MM.1S (cell line): ENCODE measurements around the gene CPLANE1.

Experiments
- DNase-seq: peaks from one replicate; pipeline ENCODE4 v3.0.0-alpha.2; 2015
- H2AFZ ChIP-seq: fragments of 300-600 bp; sonication (generic); 2 replicates; pipeline ENCODE4 v1.6.0; 2016; ENCODE audit warnings: antibody characterized with exemption, low read length
- H3F3A ChIP-seq: fragments of 300-600 bp; sonication (generic); 2 replicates; pipeline ENCODE4 v1.6.1; 2016; ENCODE audit warnings: mild to moderate bottlenecking, antibody characterized with exemption, low read length, moderate library complexity, mixed read lengths; ENCODE audit not compliant: insufficient read depth
- H3K27ac ChIP-seq: fragments of 300-600 bp; sonication (generic); 2 replicates; pipeline ENCODE4 v1.5.1; 2016; ENCODE audit warnings: mild to moderate bottlenecking, low read length
- H3K27me3 ChIP-seq: fragments of 300-600 bp; sonication (generic); replicated peaks from 2 replicates; pipeline ENCODE4 v1.6.0; 2016; ENCODE audit warnings: low read length; ENCODE audit not compliant: insufficient read depth
- H3K36me3 ChIP-seq: fragments of 300-600 bp; sonication (generic); replicated peaks from 2 replicates; pipeline ENCODE4 v1.6.1; 2016; ENCODE audit warnings: mild to moderate bottlenecking, low read length, mixed read lengths; ENCODE audit not compliant: insufficient read depth
- H3K4me1 ChIP-seq: fragments of 300-600 bp; sonication (generic); 2 replicates; pipeline ENCODE4 v1.6.1; 2016; ENCODE audit warnings: low read length, mixed read lengths
- H3K4me2 ChIP-seq: fragments of 300-600 bp; sonication (generic); 2 replicates; pipeline ENCODE4 v1.6.0; 2016; ENCODE audit warnings: low read depth, low read length
- H3K4me3 ChIP-seq: fragments of 300-600 bp; sonication (generic); 2 replicates; pipeline ENCODE4 v1.5.1; 2016; ENCODE audit warnings: low read length, mixed read lengths
- H3K79me2 ChIP-seq: fragments of 300-600 bp; sonication (generic); 2 replicates; pipeline ENCODE4 v1.6.1; 2016; ENCODE audit warnings: mixed run types, low read length, mixed read lengths
- H3K9ac ChIP-seq: fragments of 300-600 bp; sonication (generic); 2 replicates; pipeline ENCODE4 v1.6.1; 2016; ENCODE audit warnings: low read length, mixed read lengths
- H3K9me2 ChIP-seq: fragments of 300-600 bp; sonication (generic); replicated peaks from 2 replicates; pipeline ENCODE4 v1.6.1; 2016; ENCODE audit warnings: mild to moderate bottlenecking, low read length, mixed read lengths; ENCODE audit not compliant: insufficient read depth
- H3K9me3 ChIP-seq: fragments of 300-600 bp; sonication (generic); replicated peaks from 2 replicates; pipeline ENCODE4 v1.6.1; 2016; ENCODE audit warnings: mild to moderate bottlenecking, low read length, mixed read lengths; ENCODE audit not compliant: insufficient read depth
- H4K20me1 ChIP-seq: fragments of 300-600 bp; sonication (generic); 2 replicates; pipeline ENCODE4 v1.6.1; 2016; ENCODE audit warnings: mild to moderate bottlenecking, low read length, moderate library complexity, mixed read lengths; ENCODE audit not compliant: insufficient read depth
- EZH2 ChIP-seq: fragments of 300-600 bp; sonication (generic); optimal IDR thresholded peaks from 2 replicates; pipeline ENCODE3; 2017; ENCODE audit warnings: low read depth, mild to moderate bottlenecking, antibody characterized with exemption, low read length, mixed read lengths
- EZH2phosphoT487 ChIP-seq: fragments of 300-600 bp; sonication (generic); IDR thresholded peaks from 2 replicates; pipeline ENCODE4 v1.6.1; 2018; ENCODE audit warnings: antibody characterized with exemption, low read length
- TF ChIP-seq, protein P1 (sequence below): fragments of 300-600 bp; sonication (generic); IDR thresholded peaks from 2 replicates; pipeline ENCODE4 v1.5.1; 2016; ENCODE audit warnings: antibody characterized with exemption, low read length, mixed read lengths

Gene CPLANE1

GRCh38 chr5:37077146-37077545, 172.0 kb downstream of the CPLANE1 start:
- no peaks in the 10 kb centered on the region for H3K27me3 ChIP-seq
- H3K79me2 ChIP-seq = no peaks in the 10 kb centered on the region
- no peaks in the 10 kb centered on the region for H3F3A ChIP-seq
- H3K4me2 ChIP-seq = no peak overlapping the region
- no peak for DNase-seq
- no peak overlapping the region for H3K4me3 ChIP-seq
- no peaks in the 10 kb centered on the region for H3K36me3 ChIP-seq
- no peaks in the 10 kb centered on the region for H3K9me3 ChIP-seq
- no peak overlapping the region for H3K9ac ChIP-seq
- TF ChIP-seq, protein P1, sequence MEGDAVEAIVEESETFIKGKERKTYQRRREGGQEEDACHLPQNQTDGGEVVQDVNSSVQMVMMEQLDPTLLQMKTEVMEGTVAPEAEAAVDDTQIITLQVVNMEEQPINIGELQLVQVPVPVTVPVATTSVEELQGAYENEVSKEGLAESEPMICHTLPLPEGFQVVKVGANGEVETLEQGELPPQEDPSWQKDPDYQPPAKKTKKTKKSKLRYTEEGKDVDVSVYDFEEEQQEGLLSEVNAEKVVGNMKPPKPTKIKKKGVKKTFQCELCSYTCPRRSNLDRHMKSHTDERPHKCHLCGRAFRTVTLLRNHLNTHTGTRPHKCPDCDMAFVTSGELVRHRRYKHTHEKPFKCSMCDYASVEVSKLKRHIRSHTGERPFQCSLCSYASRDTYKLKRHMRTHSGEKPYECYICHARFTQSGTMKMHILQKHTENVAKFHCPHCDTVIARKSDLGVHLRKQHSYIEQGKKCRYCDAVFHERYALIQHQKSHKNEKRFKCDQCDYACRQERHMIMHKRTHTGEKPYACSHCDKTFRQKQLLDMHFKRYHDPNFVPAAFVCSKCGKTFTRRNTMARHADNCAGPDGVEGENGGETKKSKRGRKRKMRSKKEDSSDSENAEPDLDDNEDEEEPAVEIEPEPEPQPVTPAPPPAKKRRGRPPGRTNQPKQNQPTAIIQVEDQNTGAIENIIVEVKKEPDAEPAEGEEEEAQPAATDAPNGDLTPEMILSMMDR = no peak
- TF ChIP-seq EZH2 (no peak), EZH2phosphoT487 (no peak)
- H4K20me1 ChIP-seq = no peaks in the 10 kb centered on the region
- H3K27ac ChIP-seq = no peak overlapping the region
- no peaks in the 10 kb centered on the region for H3K9me2 ChIP-seq
- no peak overlapping the region for H2AFZ ChIP-seq
- H3K4me1 ChIP-seq = no peaks in the 10 kb centered on the region

DNA sequence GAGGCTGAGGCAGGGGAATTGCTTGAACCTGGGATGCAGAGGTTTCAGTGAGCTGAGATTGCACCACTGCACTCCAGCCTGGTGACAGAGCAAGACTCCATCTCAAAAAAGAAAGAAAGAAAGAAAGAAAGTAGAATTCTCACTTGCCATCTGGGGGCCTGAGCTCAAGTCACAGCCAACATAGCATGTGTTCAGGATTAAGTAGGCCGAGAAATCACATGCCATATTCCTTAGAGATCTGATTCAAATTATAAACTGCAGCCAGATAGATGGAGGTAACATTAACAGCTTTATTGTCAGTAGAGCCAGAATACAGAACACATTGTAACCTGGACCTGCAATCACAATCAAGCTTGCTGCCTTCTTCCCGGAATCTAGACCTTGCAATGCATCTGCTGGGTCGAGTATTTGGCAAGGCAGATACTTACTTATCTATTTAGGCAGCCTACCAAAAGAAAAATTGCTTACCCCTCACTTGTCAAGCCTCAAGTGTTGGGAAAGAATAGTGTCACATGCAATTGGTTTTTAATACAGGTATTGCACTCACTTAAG, 173.7 kb downstream of the CPLANE1 start:
- Histone ChIP-seq H3K4me1 (no peaks in the 10 kb centered on the region), H3K36me3 (no peaks in the 10 kb centered on the region), H3K27ac (no peak overlapping the region), H3K9me3 (no peaks in the 10 kb centered on the region), H3K9ac (no peak overlapping the region), H3K4me3 (no peak overlapping the region), H3K79me2 (no peaks in the 10 kb centered on the region), H4K20me1 (no peaks in the 10 kb centered on the region), H3K4me2 (no peak overlapping the region), H3K9me2 (no peaks in the 10 kb centered on the region), H3F3A (no peaks in the 10 kb centered on the region), H2AFZ (no peak overlapping the region), H3K27me3 (no peaks in the 10 kb centered on the region)
- TF ChIP-seq EZH2 (no peak), EZH2phosphoT487 (no peak)
- TF ChIP-seq, protein P1 = no peak
- DNase-seq = no peak

GRCh38 chr5:37071901-37072581, 177.1 kb downstream of the CPLANE1 start:
- Histone ChIP-seq H3K79me2 (no peaks in the 10 kb centered on the region), H3K4me3 (no peak overlapping the region), H3K36me3 (no peaks in the 10 kb centered on the region), H3K9me3 (no peaks in the 10 kb centered on the region), H3K9me2 (no peaks in the 10 kb centered on the region), H4K20me1 (no peaks in the 10 kb centered on the region), H3K27ac (no peak overlapping the region), H3K4me1 (no peaks in the 10 kb centered on the region), H2AFZ (no peak overlapping the region), H3K4me2 (no peak overlapping the region), H3K27me3 (no peaks in the 10 kb centered on the region), H3K9ac (no peak overlapping the region), H3F3A (no peaks in the 10 kb centered on the region)
- TF ChIP-seq EZH2phosphoT487 (no peak), EZH2 (no peak)
- TF ChIP-seq, protein P1 = no peak
- DNase-seq = no peak
